Ishikawa (cell line): ENCODE measurements around the gene TCFL5.

Experiments
- CEBPB ChIP-seq: IDR thresholded peaks from 2 replicates; pipeline ENCODE4 v1.6.1; 2012
- CREB1 ChIP-seq: IDR thresholded peaks from 2 replicates; pipeline ENCODE4 v1.6.1; 2012; ENCODE audit warnings: low read depth
- EGR1 ChIP-seq: IDR thresholded peaks from 2 replicates; pipeline ENCODE4 v1.6.1; 2012
- EP300 ChIP-seq: IDR thresholded peaks from 2 replicates; pipeline ENCODE4 v1.6.1; 2012; ENCODE audit warnings: borderline replicate concordance
- FOXM1 ChIP-seq: IDR thresholded peaks from 2 replicates; pipeline ENCODE4 v1.6.1; 2012; ENCODE audit warnings: low read depth, borderline replicate concordance
- MAX ChIP-seq: IDR thresholded peaks from 2 replicates; pipeline ENCODE4 v1.6.1; 2012
- NFIC ChIP-seq: IDR thresholded peaks from 2 replicates; pipeline ENCODE4 v1.6.1; 2012
- RAD21 ChIP-seq: IDR thresholded peaks from 2 replicates; pipeline ENCODE4 v1.6.1; 2012; ENCODE audit warnings: low read depth
- REST ChIP-seq: IDR thresholded peaks from 2 replicates; pipeline ENCODE4 v1.6.1; 2012; ENCODE audit warnings: low read depth, mild to moderate bottlenecking
- TAF1 ChIP-seq: IDR thresholded peaks from 2 replicates; pipeline ENCODE4 v1.6.1; 2012; ENCODE audit warnings: low read depth, mild to moderate bottlenecking
- TCF12 ChIP-seq: IDR thresholded peaks from 2 replicates; pipeline ENCODE4 v1.6.1; 2012; ENCODE audit warnings: low read depth
- TEAD4 ChIP-seq: IDR thresholded peaks from 2 replicates; pipeline ENCODE4 v1.6.1; 2012
- YY1 ChIP-seq: IDR thresholded peaks from 2 replicates; pipeline ENCODE4 v1.6.1; 2012; ENCODE audit warnings: low read depth
- ZBTB7A ChIP-seq: IDR thresholded peaks from 2 replicates; pipeline ENCODE4 v1.6.1; 2012; ENCODE audit warnings: low read depth
- TF ChIP-seq, protein P1 (sequence below): IDR thresholded peaks from 2 replicates; pipeline ENCODE4 v1.6.1; 2012

Gene TCFL5

DNA sequence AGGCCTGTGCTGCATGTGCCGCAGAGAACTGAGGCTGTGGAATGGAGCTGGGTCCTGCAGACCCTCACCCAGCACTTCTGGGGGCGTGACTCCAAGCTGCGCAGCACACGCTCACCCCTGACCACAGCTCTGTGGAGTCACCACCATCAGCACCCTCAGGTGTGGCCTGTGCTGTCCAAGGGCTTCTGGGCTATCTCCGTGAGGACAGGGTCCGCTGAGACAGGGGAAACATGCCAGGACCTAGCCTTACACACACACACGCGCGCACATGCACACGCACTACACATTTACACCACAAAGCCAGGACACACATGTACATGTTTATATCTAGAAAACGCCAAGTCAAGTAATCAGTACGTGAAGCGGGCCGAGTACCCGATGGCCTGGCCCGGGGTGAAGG is 26.8 kb upstream of the TCFL5 start:
- TF ChIP-seq FOXM1 (no peak), NFIC (no peak), TEAD4 (no peak), TCF12 (no peak), EP300 (no peak), REST (no peak), YY1 (no peak), ZBTB7A (no peak), CREB1 (no peak), CEBPB (no peak), TAF1 (no peak), RAD21 (no peak)
- TF ChIP-seq, protein P1, sequence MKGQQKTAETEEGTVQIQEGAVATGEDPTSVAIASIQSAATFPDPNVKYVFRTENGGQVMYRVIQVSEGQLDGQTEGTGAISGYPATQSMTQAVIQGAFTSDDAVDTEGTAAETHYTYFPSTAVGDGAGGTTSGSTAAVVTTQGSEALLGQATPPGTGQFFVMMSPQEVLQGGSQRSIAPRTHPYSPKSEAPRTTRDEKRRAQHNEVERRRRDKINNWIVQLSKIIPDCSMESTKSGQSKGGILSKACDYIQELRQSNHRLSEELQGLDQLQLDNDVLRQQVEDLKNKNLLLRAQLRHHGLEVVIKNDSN, result no peak

DNA sequence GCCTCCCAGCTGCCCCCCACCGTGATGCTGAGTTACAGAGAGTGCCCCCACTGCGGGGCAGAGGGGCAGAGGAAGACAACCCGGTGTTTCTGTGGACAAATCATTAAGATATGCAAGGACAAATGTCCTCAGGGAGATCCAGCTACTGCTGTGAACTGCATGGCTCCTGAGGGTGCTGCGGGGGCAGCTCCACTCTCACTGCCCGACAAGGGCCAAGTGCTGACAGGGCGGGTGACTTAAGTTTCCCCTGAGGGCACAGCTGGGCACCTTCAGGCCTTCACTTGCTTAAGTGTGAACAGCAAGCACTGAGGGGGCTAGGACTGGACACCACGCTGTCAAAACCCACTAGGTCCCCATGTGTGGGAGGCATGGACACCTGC is 26.2 kb upstream of the TCFL5 start:
- TF ChIP-seq TEAD4 (no peak), REST (no peak), YY1 (no peak), NFIC (no peak), ZBTB7A (no peak), FOXM1 (no peak), CREB1 (no peak), MAX (no peak), TCF12 (no peak), CEBPB (no peak), EGR1 (no peak), RAD21 (no peak), TAF1 (no peak), EP300 (no peak)
- TF ChIP-seq, protein P1, result no peak

DNA sequence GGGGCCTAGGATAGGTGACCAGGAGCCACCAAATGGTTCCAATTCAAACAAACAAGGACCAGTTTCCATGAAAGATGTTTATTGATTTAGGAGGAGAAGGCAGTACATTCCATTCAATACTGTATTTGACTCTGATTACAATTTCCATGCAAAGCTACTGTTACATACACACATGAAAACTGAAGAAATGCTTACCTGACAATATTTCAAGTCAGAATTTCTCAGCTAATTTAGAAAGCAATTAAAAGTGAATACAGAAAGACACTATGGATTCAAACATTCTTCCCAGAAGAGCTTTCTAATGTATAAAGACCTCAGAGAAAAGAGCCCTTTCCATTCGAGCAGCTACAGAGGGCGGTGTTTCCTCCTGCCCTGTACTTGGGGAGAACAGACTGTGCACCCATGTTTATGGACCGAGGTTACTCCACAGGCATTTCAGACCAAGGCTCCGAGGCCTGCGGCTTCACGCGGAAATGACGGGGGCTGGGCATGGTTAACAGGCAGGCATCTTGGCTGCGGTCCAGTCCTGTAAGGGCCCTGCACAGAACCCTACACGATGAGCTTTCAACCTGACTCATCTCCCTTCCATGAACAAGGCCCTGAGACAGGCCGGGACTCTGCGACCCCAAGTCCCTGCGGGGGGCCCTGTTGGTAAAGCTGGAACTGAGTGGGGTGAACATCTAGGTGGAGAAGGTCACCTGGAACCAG is 25.7 kb upstream of the TCFL5 start:
- TF ChIP-seq TCF12 (no peak), TAF1 (no peak), YY1 (no peak), NFIC (no peak), FOXM1 (no peak), EP300 (no peak), ZBTB7A (no peak), CREB1 (no peak), TEAD4 (no peak), REST (no peak)
- TF ChIP-seq, protein P1, result no peak

DNA sequence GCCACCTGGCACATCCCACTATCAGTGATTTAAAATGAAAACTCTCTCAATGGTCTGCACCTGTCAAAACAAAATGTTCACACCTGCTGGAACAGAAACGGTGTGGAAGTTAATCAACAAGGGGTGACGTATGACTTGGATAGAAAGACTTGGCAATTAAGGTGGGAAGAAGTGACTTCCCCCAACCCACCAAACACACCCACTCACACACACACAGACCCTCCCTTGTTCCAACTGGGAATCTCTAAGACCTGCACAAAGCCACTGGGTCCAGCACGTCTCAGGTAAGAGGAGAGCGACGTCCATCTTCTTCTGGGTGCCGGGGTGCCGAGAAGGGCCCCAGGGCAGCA is 25.1 kb upstream of the TCFL5 start:
- TF ChIP-seq FOXM1, result no peak
- no peak for TF ChIP-seq NFIC
- TF ChIP-seq EGR1, result no peak
- TF ChIP-seq REST, result no peak
- no peak for TF ChIP-seq EP300
- TF ChIP-seq CEBPB, result no peak
- TF ChIP-seq ZBTB7A, result no peak
- TF ChIP-seq, protein P1, result no peak
- no peak for TF ChIP-seq TCF12
